H9 (cell line): ENCODE measurements around the gene KRTAP10-8. TPM values are rescaled to one million over a fixed set of nuclear protein-coding genes. Genes with fewer than 3 reads are reported as not detected.

Experiments
- DNase-seq: peaks from one replicate; pipeline ENCODE4 v3.0.0-alpha.2; 2017
- H2AFZ ChIP-seq: one replicate; pipeline ENCODE4 v1.6.1; 2013; ENCODE audit warnings: mild to moderate bottlenecking, low read length, control low read depth, moderate library complexity
- H2AK5ac ChIP-seq: 2 replicates; pipeline ENCODE4 v1.6.1; 2013; ENCODE audit warnings: low read length, control low read depth, mixed read lengths; ENCODE audit not compliant: insufficient read length
- H2BK120ac ChIP-seq: one replicate; pipeline ENCODE4 v1.6.1; 2013; ENCODE audit warnings: low read depth, mild to moderate bottlenecking, low read length, control low read depth, inconsistent platforms; ENCODE audit not compliant: poor library complexity, severe bottlenecking
- H2BK12ac ChIP-seq: 2 replicates; pipeline ENCODE4 v1.6.1; 2013; ENCODE audit warnings: low read length, control low read depth, mixed read lengths, low read depth; ENCODE audit not compliant: insufficient read length
- H2BK15ac ChIP-seq: 2 replicates; pipeline ENCODE4 v1.6.1; 2013; ENCODE audit warnings: low read depth, low read length, control low read depth
- H2BK20ac ChIP-seq: one replicate; pipeline ENCODE4 v1.6.1; 2013; ENCODE audit warnings: low read depth, mild to moderate bottlenecking, low read length, control low read depth, inconsistent platforms; ENCODE audit not compliant: poor library complexity, severe bottlenecking
- H2BK5ac ChIP-seq: 2 replicates; pipeline ENCODE4 v1.6.1; 2013; ENCODE audit warnings: low read length, control low read depth, mixed read lengths; ENCODE audit not compliant: insufficient read length
- H3K14ac ChIP-seq: 2 replicates; pipeline ENCODE4 v1.6.1; 2013; ENCODE audit warnings: low read length, control low read depth; ENCODE audit not compliant: insufficient read depth
- H3K18ac ChIP-seq: 2 replicates; pipeline ENCODE4 v1.6.1; 2013; ENCODE audit warnings: low read depth, mild to moderate bottlenecking, mixed read lengths, low read length, control low read depth; ENCODE audit not compliant: insufficient read length
- H3K23ac ChIP-seq: 2 replicates; pipeline ENCODE4 v1.6.1; 2013; ENCODE audit warnings: low read length, control low read depth, mixed read lengths, low read depth; ENCODE audit not compliant: insufficient read length
- H3K23me2 ChIP-seq: 2 replicates; pipeline ENCODE4 v1.6.1; 2013; ENCODE audit warnings: low read depth, mild to moderate bottlenecking, mixed read lengths, low read length, control low read depth; ENCODE audit not compliant: insufficient read length, poor library complexity, severe bottlenecking
- H3K27ac ChIP-seq: 2 replicates; pipeline ENCODE4 v1.5.1; 2013; ENCODE audit warnings: low read length, control low read depth, mixed read lengths, low read depth; ENCODE audit not compliant: insufficient read length
- H3K27me3 ChIP-seq: 2 replicates; pipeline ENCODE4 v1.6.1; 2013; ENCODE audit warnings: low read length, control low read depth, inconsistent platforms; ENCODE audit not compliant: insufficient read depth
- H3K4ac ChIP-seq: 2 replicates; pipeline ENCODE4 v1.6.1; 2013; ENCODE audit warnings: low read depth, mild to moderate bottlenecking, control low read depth, inconsistent platforms, low read length, moderate library complexity
- H3K4me1 ChIP-seq: 2 replicates; pipeline ENCODE4 v1.6.1; 2013; ENCODE audit warnings: low read length, control low read depth, inconsistent platforms; ENCODE audit not compliant: insufficient read depth
- H3K4me2 ChIP-seq: 2 replicates; pipeline ENCODE4 v1.6.1; 2013; ENCODE audit warnings: low read length, control low read depth, mixed read lengths; ENCODE audit not compliant: insufficient read length, insufficient read depth
- H3K56ac ChIP-seq: 2 replicates; pipeline ENCODE4 v1.6.1; 2013; ENCODE audit warnings: low read depth, mild to moderate bottlenecking, mixed read lengths, low read length, control low read depth; ENCODE audit not compliant: insufficient read length
- H3K79me1 ChIP-seq: 2 replicates; pipeline ENCODE4 v1.6.1; 2013; ENCODE audit warnings: low read depth, mild to moderate bottlenecking, moderate library complexity, low read length, control low read depth, inconsistent platforms; ENCODE audit not compliant: insufficient read depth, poor library complexity, severe bottlenecking
- H3K79me2 ChIP-seq: 2 replicates; pipeline ENCODE4 v1.6.1; 2013; ENCODE audit warnings: low read length, control low read depth, inconsistent platforms; ENCODE audit not compliant: insufficient read depth
- H3K9ac ChIP-seq: 2 replicates; pipeline ENCODE4 v1.6.1; 2013; ENCODE audit warnings: low read length, control low read depth, mixed read lengths; ENCODE audit not compliant: insufficient read length; ENCODE audit errors: extremely low read depth
- H3K9me3 ChIP-seq: one replicate; pipeline ENCODE4 v1.6.1; 2013; ENCODE audit warnings: low read depth, low read length, inconsistent platforms; ENCODE audit not compliant: control insufficient read depth
- H3T11ph ChIP-seq: one replicate; pipeline ENCODE4 v1.6.1; 2013; ENCODE audit warnings: mild to moderate bottlenecking, low read length, control low read depth, inconsistent platforms
- H4K20me1 ChIP-seq: one replicate; pipeline ENCODE4 v1.6.1; 2013; ENCODE audit not compliant: control insufficient read depth, insufficient read length, insufficient read depth
- H4K5ac ChIP-seq: 2 replicates; pipeline ENCODE4 v1.6.1; 2013; ENCODE audit warnings: low read depth, mild to moderate bottlenecking, mixed read lengths, low read length, control low read depth; ENCODE audit not compliant: insufficient read length
- H4K8ac ChIP-seq: replicated peaks from 2 replicates; pipeline ENCODE4 v1.6.1; 2013; ENCODE audit warnings: low read length, control low read depth, mixed read lengths, low read depth; ENCODE audit not compliant: insufficient read length
- H4K91ac ChIP-seq: 2 replicates; pipeline ENCODE4 v1.6.1; 2013; ENCODE audit warnings: low read depth, mild to moderate bottlenecking, moderate library complexity, mixed read lengths, low read length, control low read depth; ENCODE audit not compliant: insufficient read length
- H3K27ac Mint-ChIP-seq, 3 experiments: 2 replicates in 2 of 3; 3 replicates in 1 of 3; pipeline ENCODE4 v1.8.0; 2020 to 2021; ENCODE audit warnings: mixed read lengths in 3 of 3, mild to moderate bottlenecking in 1 of 3, moderate library complexity in 1 of 3
- H3K27me3 Mint-ChIP-seq: 2 replicates; pipeline ENCODE4 v1.8.0; 2021; ENCODE audit warnings: low read depth, mild to moderate bottlenecking, moderate library complexity, mixed read lengths
- H3K36me3 Mint-ChIP-seq, 3 experiments: 2 replicates in 2 of 3; 3 replicates in 1 of 3; pipeline ENCODE4 v1.8.0; 2020 to 2021; ENCODE audit warnings: low read depth in 3 of 3, mixed read lengths in 3 of 3; ENCODE audit not compliant: insufficient read depth in 1 of 3
- H3K4me1 Mint-ChIP-seq, 2 experiments: 2 replicates each; pipeline ENCODE4 v1.8.0; 2020; ENCODE audit warnings: mixed read lengths in 2 of 2
- H3K4me3 Mint-ChIP-seq, 2 experiments: 2 replicates in 1 of 2; 3 replicates in 1 of 2; pipeline ENCODE4 v1.8.0; 2020 to 2021; ENCODE audit warnings: mild to moderate bottlenecking in 2 of 2, mixed read lengths in 2 of 2, moderate library complexity in 1 of 2
- H3K9me3 Mint-ChIP-seq, 2 experiments: 2 replicates in 1 of 2; 3 replicates in 1 of 2; pipeline ENCODE4 v1.8.0; 2020; ENCODE audit warnings: mild to moderate bottlenecking in 2 of 2, mixed read lengths in 2 of 2, moderate library complexity in 1 of 2
- CTCF ChIP-seq: fragments of 200-600 bp; sonication (generic); conservative IDR thresholded peaks from 3 replicates; pipeline ENCODE4 v1.8.0; 2021; ENCODE audit warnings: antibody characterized with exemption, mild to moderate bottlenecking
- WGBS: extraction: QIAGEN DNeasy Blood & Tissue Kit; methylation state at CpG from one replicate; pipeline ENCODE4 v1.1.7; 2013; ENCODE audit warnings: missing lambda C conversion rate, low lambda C conversion rate, mixed read lengths; ENCODE audit not compliant: insufficient read length; ENCODE audit errors: extremely low coverage; 5-methylcytosine and 5-hydroxymethylcytosine counted together
- total RNA-seq: library from RNA; stranded (reverse); gene quantifications from 2 replicates; pipeline ENCODE4 v1.2.1, GENCODE V29; 2021

The KRTAP10-8 gene
- total RNA-seq, 1 experiment from 2014 or later, result not detected

- peaks cover 27 to 34% of the 10 kb centered on the region in 2 experiments for H3K9me3 Mint-ChIP-seq
- H4K5ac ChIP-seq, result no peak overlapping the region
- H3K27ac ChIP-seq, result no peak overlapping the region
- peaks cover 7% of the 10 kb centered on the region for H3K9me3 ChIP-seq
- no peaks in the 10 kb centered on the region for H3K79me1 ChIP-seq
- no peak overlapping the region for H4K8ac ChIP-seq
- H3K14ac ChIP-seq, result no peak overlapping the region
- no peak overlapping the region for H2AK5ac ChIP-seq
- H3K4me1 Mint-ChIP-seq, result peaks cover 27% of the 10 kb centered on the region in 2 experiments
- no peak overlapping the region for H2BK15ac ChIP-seq
- peak overlapping the region in 1 of 3 experiments; percentile 75; a peak in 2 of 7 replicates for H3K27ac Mint-ChIP-seq
- H2AFZ ChIP-seq, result no peak overlapping the region
- H3K4me1 ChIP-seq, result no peaks in the 10 kb centered on the region
- no peak overlapping the region for H3K9ac ChIP-seq
- H3K79me2 ChIP-seq, result no peaks in the 10 kb centered on the region
- no peak overlapping the region for H4K91ac ChIP-seq
- H3K18ac ChIP-seq, result no peak overlapping the region
- H3K4me3 Mint-ChIP-seq, result no peak overlapping the region
- WGBS, result no CpG with 5 or more reads among the region's 16 CpGs
- H3K4me2 ChIP-seq, result no peak overlapping the region
- no peak for DNase-seq
- no peak overlapping the region for H3K56ac ChIP-seq
- no peak overlapping the region for H2BK20ac ChIP-seq
- no peak overlapping the region for H2BK5ac ChIP-seq
- no peaks in the 10 kb centered on the region for H3K27me3 ChIP-seq
- H3K36me3 Mint-ChIP-seq, result peaks cover 5 to 23% (median 18%) of the 10 kb centered on the region in 3 experiments
- no peak overlapping the region for H2BK120ac ChIP-seq
- no peaks in the 10 kb centered on the region for H3K23me2 ChIP-seq
- no peak for TF ChIP-seq CTCF
- no peak overlapping the region for H2BK12ac ChIP-seq
- no peak overlapping the region for H3K4ac ChIP-seq
- no peak overlapping the region for H3K23ac ChIP-seq
- peaks cover 2% of the 10 kb centered on the region for H3K27me3 Mint-ChIP-seq
- H3T11ph ChIP-seq, result no peak overlapping the region
- no peaks in the 10 kb centered on the region for H4K20me1 ChIP-seq
Observed at GRCh38 chr21:44616591-44616926, 4.7 kb downstream of the KRTAP10-8 start.
